IPS-NIHi11 (cell line): Measurements from ENCODE around the gene BBX.
"Not testable (repeated sequence)": the region's sequence is repeated elsewhere in the genome, so short reads cannot be mapped to it uniquely, and the experiment has no call there.

Experiments
- DNase-seq: peaks from one replicate; pipeline ENCODE4 v3.0.0; 2012; ENCODE audit warnings: mixed read lengths, low spot score

BBX gene

DNA sequence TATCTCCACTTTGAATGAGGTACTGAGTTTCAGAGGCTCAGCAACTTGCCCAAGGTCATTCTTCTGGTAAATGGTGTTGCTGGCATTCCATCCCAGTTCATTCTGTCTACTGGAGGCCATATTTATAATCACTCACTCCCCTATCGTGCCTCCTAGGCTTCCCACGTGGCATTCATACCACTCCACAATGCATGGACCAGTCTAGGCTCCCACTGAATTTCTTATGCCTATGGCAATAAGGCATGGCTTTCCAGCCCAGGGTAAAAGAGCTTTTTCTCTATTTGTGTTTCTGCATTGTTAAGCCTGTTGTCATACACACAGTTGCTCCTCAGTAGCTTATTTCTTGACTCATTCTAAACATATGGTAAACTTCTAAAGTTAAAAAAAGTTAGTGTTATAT, 19.9 kb downstream of the BBX start:
- DNase-seq: no peak

DNA sequence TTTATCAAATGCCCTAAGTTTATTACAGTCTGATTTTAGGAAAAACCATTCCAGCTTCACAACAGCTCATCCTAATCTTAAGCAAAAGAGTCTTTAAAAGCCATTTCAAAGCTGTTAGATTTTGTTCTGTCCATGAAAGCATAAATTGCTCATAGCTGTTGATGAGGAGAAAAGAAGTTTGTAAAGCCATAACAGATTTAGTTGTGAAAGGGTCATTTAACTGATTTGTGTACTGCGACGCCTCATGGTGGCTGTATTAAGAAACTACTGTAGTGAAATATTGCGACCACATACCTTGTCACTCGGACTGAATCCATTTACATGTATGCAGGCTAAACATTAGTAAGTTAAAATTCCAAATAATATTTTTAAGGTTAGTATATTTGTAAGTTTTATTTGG, 20.9 kb downstream of the BBX start:
- DNase-seq: no peak

DNA sequence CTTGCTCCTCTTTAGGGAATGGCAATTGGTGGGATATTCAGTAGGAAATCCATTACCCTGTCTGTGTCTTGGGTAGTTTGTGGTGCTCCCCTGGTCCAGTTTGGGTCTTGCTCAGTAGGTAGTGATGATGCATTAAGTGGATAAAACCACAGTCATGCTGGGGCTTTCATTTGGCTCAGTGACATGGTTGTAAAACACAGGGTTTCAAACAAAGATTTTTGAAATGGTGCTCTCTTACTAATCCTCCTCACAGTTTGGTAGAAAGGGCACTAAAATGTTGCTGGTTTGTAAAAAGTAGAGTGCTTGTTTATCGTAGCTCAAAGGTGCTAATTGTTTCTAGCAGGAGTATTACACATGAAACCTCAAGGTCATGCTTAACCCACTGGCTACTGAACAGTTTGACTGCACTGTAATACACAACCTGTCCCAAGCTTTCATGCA, 22.9 kb downstream of the BBX start:
- no peak for DNase-seq

DNA sequence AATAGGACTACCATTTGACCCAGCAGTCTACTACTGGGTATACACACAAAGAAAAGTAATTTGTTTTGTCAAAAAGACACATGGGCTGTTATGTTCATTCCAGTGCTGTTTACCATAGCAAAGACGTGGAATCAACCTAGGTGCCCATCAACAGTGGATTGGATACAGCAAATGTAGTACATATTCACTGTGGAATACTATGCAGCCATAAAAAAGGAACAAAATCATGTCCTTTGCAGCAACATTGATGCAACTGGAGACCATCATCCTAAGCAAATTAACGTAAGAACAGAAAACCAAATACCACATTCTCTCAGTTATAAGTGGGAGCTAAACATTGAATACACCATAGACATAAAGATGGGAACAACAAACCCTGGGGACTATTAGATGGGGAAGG, 25.8 kb downstream of the BBX start:
- no peak for DNase-seq

DNA sequence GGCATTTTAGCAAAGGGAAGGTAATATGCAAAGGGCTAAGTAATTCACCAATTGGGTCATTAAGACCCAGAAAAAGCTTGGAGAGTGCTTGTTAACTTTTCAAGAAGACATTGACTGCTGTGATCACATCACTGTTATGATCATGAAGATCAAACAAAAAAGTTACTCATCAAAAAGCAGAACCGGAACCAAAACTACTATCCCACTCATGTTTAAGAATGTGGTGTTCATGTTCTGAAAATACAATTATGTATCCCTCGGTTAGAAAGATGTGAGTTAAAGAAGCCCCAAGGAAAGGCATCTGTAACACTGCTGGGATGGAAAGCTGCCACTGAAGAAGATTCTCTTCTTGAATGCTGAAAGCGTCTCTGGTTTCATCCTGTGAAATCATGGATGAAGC, 32.6 kb downstream of the BBX start:
- DNase-seq: no peak

DNA sequence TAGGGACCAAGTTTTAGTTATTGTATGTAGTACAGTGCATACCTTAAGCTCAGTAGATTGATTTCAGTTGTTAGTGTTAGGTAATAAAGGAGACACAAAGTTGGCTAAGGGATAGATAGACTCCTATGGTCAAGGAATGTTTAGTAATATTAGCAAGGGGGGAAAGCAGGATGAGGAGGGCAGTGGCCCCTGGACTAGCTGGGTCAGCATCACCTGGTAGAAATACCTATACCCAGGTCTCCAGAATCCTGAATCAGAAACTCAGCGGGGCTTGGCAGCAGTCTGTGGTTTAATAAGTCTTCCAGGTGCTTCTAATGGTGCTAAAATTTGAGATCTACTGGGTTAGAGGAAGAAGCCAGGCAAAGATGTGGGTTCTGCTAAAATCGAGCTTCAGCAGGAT, 35.0 kb downstream of the BBX start:
- no peak for DNase-seq

DNA sequence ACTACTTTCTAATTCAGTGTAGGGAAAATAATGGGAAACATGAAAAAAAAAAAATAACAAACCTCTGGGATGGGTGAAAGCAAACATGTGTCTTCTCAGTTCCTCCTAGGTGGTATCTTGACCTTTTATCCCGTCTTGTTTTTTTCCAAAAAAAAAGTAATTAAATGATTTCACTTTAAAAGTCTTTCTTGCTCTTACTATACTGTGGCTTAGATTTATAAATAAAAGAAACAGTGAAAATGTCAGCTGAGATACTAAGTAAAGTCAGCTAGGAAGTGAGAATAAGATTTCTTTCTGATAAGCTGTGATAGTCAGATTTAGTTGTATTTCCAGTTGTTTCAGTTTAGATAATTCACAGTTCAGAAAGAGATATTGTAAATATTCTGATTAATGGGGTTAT, 37.4 kb downstream of the BBX start:
- DNase-seq: no peak

DNA sequence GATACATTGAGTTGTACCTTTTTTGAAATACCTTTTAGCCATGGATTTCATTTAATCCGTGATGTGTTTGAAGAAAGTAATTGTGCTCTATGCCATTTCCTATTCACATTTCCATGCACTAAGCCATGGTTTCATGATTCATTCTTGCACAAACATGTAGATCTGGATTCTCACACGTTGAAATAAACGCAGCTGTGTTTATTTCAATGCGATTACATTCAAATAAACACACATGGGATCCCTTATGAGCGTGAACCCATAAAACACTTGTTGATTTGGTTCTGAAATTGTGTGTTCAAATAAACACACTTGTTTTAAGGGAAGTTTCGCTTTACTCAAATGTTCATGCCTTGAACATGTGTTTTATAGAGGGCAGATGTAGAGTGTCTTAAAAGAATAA, 39.2 kb downstream of the BBX start:
- no peak for DNase-seq

DNA sequence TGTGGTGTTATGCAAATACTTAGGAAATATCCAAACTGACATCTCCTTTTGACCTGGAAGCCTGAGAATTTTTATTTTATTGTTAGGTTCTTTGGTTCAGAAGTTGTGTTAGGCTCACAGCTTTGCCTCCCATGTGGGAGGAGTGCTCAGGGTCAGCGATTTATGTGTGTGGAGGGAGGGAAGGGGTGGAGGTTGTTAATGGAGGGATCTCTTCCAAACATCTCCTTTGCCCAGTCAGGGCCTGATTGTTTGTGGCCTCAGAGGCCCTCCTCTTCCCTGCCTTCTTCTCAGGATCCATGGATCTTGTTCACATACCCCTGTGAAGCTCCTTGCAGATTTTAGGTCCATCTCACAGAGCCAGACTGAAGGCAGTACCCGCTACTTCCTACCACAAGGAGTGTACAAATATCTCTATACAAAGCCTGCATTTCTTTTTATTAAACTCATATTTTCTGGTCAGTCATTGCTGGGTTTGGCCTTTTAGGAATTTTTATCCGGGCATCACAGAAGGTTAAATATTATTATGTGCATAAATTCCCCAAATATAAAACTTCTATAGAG, 40.3 kb downstream of the BBX start:
- DNase-seq: no peak

DNA sequence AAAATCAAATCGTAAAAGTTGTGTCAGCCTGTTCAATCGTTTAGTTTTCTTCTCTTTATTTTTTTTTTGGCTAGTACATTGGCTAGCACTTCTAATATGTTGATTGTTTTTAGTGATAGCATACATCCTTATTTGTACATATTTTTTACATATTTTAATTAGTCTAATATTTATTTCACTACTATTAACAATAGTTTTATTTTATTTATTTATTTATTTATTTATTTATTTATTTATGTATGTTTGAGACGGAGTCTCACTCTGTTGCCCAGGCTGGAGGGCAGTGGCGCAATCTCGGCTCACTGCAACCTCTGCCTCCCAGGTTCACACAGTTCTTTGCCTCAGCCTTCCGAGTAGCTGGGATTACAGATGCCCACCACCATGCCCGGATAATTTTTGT, 42.5 kb downstream of the BBX start:
- not testable (repeated sequence) for DNase-seq

DNA sequence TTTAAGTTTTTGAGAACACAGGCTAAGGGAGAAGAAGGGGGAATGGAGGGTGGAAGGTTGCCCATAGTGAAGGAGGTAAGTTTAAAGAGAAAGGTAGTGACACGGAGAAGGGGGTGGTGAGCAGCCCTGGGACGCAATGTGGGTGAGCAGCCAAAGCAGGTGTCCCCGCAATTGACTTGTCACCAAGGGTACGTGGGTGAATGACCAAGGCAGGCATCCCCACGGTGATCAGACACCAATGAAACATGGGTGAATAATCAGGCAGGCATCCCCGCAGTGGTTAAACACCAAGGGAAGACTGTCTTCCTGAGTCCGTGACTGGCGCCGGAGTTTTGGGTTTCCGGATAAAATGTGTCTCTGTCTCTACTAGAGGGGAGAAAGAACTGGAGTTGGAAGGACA, 48.3 kb downstream of the BBX start:
- DNase-seq: not testable (repeated sequence)

DNA sequence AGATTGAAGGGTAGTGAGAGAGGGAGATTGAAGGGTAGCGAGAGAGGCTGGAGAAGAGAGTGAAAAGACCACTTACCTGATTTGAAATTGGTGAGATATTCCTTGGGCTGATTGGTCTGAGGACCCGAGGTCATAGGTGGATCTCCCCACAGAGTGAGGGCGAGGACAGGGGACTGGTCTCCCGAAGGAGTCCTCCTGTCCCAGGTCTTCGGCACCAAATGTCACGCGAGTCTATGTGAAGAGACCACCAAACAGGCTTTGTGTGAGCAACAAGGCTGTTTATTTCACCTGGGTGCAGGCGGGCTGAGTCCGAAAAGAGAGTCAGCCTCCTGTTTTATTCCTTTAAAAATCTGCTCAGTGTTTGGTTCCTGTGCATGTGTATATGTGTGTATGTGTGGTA, 48.7 kb downstream of the BBX start:
- DNase-seq: not testable (repeated sequence)

DNA sequence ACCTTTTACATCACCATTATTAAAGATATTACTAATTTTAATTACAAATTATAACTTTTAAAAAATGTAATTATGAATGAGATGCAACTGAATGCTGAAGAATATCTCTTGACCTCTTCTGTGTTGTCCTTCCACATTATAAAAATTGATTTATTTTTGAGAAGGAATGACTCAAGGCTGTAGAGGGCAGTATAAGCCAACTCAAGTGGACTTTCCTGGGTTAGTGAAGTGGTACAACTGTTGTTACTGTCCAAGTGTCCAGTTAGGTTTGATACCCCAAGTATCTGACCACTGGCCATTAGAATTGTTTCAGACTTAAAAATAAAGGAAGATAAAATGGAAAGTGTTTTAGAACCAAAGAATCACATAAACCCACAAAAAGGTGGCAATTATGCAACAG, 51.9 kb downstream of the BBX start:
- DNase-seq: peak; percentile 10

DNA sequence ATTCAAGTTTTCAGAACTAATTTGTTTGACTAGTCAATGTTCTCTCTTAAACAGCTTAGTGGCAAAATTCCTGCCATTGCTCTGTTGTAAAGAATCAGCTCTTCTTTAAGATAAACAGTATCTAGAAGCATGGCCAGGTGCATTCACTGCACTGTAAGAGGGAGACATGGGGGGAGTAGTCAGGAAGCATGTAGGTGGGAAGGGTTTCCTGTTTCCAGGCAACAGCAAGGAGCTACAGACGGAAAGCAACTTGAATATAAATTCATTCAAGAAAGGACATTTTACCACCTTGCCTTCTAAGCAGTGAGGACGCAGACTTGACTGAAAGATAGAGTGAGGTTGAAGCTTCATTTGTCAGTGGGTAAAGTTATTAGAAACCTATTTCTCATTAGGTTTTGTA, 55.3 kb downstream of the BBX start:
- no peak for DNase-seq

DNA sequence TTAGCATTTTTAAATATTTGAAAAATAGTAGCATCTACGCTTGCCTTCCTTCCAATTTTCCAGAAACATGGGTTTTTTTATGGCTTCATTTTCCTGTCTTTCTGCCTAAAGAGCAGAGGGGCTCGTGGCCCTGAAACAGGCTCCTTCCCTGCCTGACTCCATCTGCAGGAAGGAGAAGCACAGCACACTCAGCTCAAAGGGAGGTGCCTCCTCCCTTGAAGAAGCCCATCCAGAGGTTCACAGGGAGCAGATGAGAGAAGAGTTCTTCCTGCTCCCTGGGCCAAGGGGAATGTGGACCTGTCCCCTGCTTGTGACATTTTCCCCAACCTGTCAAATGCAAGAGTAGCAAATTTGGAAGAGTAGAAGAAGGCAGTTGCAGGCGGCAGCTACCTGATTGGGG, 55.8 kb downstream of the BBX start:
- DNase-seq: no peak

DNA sequence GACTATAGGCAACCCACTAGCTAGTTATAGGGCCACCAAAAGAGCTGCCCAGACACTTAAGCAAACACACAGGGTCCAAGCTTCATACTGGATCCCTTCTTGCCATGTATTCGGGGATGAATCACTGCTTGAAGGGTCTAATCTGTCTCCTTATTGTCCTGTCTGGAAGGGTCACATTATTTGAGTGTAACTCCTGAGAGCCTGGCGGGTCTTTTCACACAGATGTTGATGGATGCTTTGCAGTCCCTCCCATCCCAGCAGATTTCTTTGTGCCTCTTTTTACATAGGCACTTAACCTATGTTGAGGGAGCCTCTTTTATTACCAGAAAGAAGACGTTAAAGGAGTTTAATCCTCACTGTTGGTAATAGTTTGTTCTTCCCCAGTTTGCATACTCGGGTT, 56.6 kb downstream of the BBX start:
- DNase-seq: no peak

DNA sequence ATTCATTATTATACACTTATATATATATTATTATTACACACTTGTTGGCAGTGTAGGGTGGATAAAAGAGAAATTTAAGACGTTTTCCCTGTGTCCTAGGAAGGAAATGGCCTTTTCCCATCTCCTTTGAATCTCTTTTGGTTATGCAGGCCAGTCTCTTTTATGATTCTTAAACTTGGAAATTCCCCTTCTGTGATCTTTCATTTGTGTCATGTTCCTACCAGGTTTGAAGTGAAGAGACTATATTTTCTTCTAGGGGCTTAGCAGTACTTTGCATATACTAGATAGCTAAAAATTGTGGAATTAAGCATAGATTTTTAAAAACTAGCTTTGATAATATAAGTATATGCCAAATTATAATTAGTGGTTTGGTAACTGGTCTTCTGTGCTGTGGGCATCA, 58.5 kb downstream of the BBX start:
- no peak for DNase-seq

DNA sequence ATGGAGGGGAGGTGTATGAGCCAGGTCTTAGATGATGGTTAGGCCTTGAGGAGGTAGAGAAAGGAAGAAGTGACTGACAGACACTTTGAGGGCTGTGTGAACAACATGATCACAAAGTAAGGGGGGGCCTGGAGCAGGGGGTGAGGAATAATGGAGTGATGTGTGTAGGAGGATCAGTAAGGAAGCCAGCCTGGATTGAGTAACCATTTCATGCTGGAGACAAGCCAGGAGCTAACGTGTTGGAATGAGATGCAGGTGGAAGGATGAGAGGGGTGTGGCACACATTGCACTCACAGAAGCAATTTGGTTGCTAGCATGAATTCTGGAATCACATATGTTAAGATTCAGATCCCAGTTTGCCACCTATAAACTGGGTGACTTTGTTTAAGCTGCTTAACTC, 65.5 kb downstream of the BBX start:
- peak; percentile 6 for DNase-seq

DNA sequence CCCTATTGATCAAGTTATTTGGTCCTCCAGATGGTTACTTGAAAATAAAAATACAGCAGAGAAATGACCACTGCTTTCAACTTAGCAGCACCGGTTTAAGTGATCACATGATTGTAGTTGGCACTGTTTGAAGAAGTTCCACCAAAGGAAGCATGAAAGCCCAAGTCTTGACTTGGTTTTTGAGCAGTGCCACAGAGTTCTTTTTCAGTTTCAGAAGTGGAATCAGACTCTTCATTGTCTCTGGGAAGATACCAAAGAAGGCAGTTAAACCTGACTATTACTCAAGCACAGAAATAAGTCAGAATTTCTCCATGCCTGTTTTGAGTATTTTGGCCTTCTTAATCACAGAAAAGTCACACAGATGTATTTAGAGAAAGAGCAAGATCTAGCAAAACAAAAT, 66.7 kb downstream of the BBX start:
- no peak for DNase-seq

DNA sequence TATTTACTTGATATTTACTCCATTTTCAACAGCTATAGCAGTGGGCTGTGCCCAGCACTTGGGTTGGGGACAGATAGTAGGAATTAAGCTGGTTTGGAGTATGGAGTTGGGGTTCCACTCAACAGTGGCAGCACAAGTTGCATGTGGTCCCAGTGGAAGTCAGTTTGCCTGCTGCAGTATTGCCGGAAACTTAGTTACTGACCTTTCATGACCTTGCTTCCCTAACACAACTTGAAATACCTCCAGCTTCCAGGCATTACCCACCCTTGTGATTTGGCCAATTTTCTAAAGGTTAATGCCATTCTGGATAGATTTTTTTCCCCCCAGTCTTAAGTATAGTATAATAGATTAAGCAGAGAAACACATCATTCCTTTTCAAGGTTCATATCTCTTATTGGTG, 68.0 kb downstream of the BBX start:
- DNase-seq: no peak

DNA sequence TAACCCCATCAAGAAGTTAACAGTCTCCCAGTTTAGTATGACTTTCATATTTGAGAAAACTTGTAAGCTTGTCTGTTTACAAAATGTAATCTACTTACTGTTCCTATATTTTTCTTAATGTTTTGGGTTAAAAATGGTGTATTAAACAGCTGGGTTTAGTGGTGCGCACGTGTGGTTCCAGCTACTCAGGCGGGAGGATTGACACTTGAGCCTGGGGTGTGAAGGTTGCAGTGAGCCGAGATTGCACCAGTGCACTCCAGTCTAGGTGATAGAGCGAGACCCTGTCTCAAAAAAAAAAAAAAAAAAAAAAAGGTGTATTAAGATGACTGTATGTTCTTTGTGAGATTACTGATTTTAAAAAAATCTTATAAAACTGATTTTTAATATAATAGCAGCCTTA, 69.3 kb downstream of the BBX start:
- DNase-seq: no peak

DNA sequence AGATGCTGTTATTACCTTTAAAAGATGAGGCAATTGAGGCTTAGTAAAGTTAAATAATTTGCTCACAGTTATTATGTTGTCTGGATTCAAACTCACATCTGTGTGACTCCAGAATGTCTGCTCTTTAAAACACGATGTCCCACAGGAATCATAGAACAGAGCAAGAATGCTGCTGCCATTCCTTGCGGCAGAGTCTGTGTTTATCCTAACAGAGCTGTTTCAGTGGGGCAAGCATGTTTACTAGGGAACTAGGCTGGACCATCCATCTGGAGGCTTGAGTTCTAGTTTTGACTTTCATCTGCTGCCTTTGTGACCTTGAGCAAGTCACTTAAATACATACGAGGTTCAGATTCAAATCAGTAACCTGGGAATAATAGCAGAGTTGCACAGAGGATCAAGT, 72.1 kb downstream of the BBX start:
- DNase-seq: no peak

DNA sequence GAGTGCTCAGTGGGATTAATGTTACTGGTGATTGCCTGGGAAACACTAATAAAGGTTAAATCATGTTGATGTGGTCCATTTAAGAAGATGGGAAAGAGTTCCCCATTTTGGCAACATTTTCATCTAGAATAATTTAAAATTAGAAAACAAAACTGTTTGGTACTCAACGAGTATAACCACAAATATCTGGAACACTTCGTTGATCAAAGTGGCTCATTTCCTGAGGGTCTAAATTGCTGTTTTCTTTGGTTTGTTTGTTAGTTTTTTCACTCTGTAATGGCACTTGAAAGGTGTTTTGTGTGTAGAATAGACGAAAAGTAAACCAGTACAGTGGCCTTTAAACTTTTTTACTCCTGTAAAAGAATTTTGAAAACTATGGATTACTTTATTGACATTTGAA, 73.9 kb downstream of the BBX start:
- no peak for DNase-seq

DNA sequence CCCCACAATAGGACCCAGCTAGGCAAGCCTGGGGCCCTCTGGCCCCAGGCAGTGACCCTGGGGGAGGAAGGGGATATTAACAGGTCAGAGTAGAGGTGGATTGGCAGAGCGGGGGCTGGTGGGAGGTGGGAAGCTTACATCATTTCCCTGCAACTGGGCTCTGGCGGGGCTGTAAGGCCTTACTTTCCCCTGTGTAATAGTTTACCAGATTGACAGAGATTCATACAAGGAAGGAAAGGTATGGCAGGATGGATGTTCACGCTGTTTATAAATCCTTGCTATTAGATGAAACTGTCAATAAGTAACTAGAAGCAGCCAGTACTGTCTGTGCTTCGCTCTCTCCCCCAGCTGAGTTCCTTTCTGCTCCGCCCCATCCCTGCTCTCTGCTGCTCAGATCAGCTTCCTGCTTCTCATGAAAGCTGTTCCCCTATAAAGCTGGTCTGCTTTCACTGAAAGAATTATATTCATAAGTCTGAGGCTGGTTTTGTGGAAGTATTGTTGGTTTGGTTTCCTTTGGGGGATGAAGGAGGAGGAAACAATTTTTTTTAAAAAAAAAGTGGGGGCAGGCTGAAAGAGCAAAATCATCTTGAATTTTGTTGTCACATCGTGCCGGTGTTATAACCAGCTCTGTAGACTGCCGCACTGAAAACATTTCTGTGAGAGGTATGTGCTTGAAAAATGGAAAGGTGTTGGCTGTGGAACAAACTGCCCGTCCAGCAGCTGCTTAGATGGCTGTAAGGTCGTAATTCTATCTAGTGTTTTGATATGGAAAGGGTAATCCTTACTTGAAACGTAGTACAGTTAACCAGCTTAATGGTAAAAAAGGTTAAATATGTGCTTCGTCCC, 76.4 kb downstream of the BBX start:
- DNase-seq: peak; percentile 36
